Trophoblast cell (in vitro differentiated cells and primary cell): Measurements from ENCODE around the gene ZNF277.

Experiments used
- DNase-seq, 2 donors: peaks; one replicate each; pipeline ENCODE4 v3.0.0-alpha.2; 2016
- H2AFZ ChIP-seq: 2 replicates; pipeline ENCODE4 v1.6.1; 2013; ENCODE audit warnings: low read length, moderate library complexity, mild to moderate bottlenecking; ENCODE audit not compliant: insufficient read depth, poor library complexity
- H2AK5ac ChIP-seq: 2 replicates; pipeline ENCODE4 v1.6.1; 2013; ENCODE audit warnings: mild to moderate bottlenecking, low read length
- H2BK120ac ChIP-seq: 2 replicates; pipeline ENCODE4 v1.6.1; 2013; ENCODE audit warnings: low read length, mild to moderate bottlenecking, moderate library complexity; ENCODE audit not compliant: insufficient read depth, poor library complexity
- H2BK12ac ChIP-seq: 2 replicates; pipeline ENCODE4 v1.6.1; 2013; ENCODE audit warnings: mild to moderate bottlenecking, low read length, moderate library complexity
- H2BK5ac ChIP-seq: 2 replicates; pipeline ENCODE4 v1.6.1; 2013; ENCODE audit warnings: low read length, low read depth, moderate library complexity, mild to moderate bottlenecking; ENCODE audit not compliant: poor library complexity
- H3K14ac ChIP-seq: 2 replicates; pipeline ENCODE4 v1.6.1; 2013; ENCODE audit warnings: mild to moderate bottlenecking, low read length
- H3K18ac ChIP-seq: 2 replicates; pipeline ENCODE4 v1.6.1; 2013; ENCODE audit warnings: mild to moderate bottlenecking, low read length
- H3K23ac ChIP-seq: 2 replicates; pipeline ENCODE4 v1.6.1; 2013; ENCODE audit warnings: low read length
- H3K27ac ChIP-seq: 2 replicates; pipeline ENCODE4 v1.5.1; 2013; ENCODE audit warnings: low read depth, mild to moderate bottlenecking, inconsistent platforms, low read length, moderate library complexity
- H3K27me3 ChIP-seq: 2 replicates; pipeline ENCODE4 v1.6.1; 2013; ENCODE audit warnings: inconsistent platforms, mild to moderate bottlenecking, low read length, moderate library complexity; ENCODE audit not compliant: insufficient read depth
- H3K36me3 ChIP-seq, 2 experiments: 1 replicate in 1 of 2; 2 replicates in 1 of 2; pipeline ENCODE4 v1.6.1; 2013; ENCODE audit warnings: low read length in 2 of 2, mild to moderate bottlenecking in 2 of 2, moderate library complexity in 1 of 2; ENCODE audit not compliant: insufficient read depth in 2 of 2, control insufficient read depth in 1 of 2
- H3K4ac ChIP-seq: 2 replicates; pipeline ENCODE4 v1.6.1; 2013; ENCODE audit warnings: low read depth, mild to moderate bottlenecking, low read length, moderate library complexity
- H3K4me1 ChIP-seq, 2 experiments: 1 replicate in 1 of 2; 2 replicates in 1 of 2; pipeline ENCODE4 v1.6.1; 2013; ENCODE audit warnings: low read length in 2 of 2, mild to moderate bottlenecking in 2 of 2, moderate library complexity in 1 of 2; ENCODE audit not compliant: insufficient read depth in 2 of 2, control insufficient read depth in 1 of 2
- H3K4me2 ChIP-seq: 2 replicates; pipeline ENCODE4 v1.6.1; 2013; ENCODE audit warnings: inconsistent platforms, mild to moderate bottlenecking, low read length, moderate library complexity
- H3K4me3 ChIP-seq: 2 replicates; pipeline ENCODE4 v1.5.1; 2013; ENCODE audit warnings: mild to moderate bottlenecking, low read depth, low read length, inconsistent platforms
- H3K79me1 ChIP-seq: one replicate; pipeline ENCODE4 v1.6.1; 2013; ENCODE audit warnings: low read length
- H3K79me2 ChIP-seq: 2 replicates; pipeline ENCODE4 v1.6.1; 2013; ENCODE audit warnings: low read length, mild to moderate bottlenecking; ENCODE audit not compliant: control insufficient read depth, insufficient read depth, poor library complexity
- H3K9ac ChIP-seq: 2 replicates; pipeline ENCODE4 v1.6.1; 2013; ENCODE audit warnings: mild to moderate bottlenecking, low read length
- H3K9me3 ChIP-seq: 2 replicates; pipeline ENCODE4 v1.6.1; 2013; ENCODE audit warnings: low read depth, mild to moderate bottlenecking, control low read depth, inconsistent platforms, low read length; ENCODE audit not compliant: insufficient read depth
- H4K12ac ChIP-seq: 2 replicates; pipeline ENCODE4 v1.6.1; 2013; ENCODE audit warnings: low read depth, mild to moderate bottlenecking, low read length, moderate library complexity
- H4K8ac ChIP-seq: 2 replicates; pipeline ENCODE4 v1.6.1; 2013; ENCODE audit warnings: low read depth, mild to moderate bottlenecking, low read length, moderate library complexity
- H4K91ac ChIP-seq: one replicate; pipeline ENCODE4 v1.6.1; 2013; ENCODE audit warnings: low read depth, mild to moderate bottlenecking, low read length, moderate library complexity
- WGBS: extraction: QIAGEN DNeasy Blood & Tissue Kit; methylation state at CpG from one replicate; pipeline ENCODE4 v1.1.7; 2013; ENCODE audit warnings: missing lambda C conversion rate; ENCODE audit not compliant: insufficient read length, insufficient coverage; ENCODE audit errors: extremely low coverage; 5-methylcytosine and 5-hydroxymethylcytosine counted together

Gene ZNF277

DNA sequence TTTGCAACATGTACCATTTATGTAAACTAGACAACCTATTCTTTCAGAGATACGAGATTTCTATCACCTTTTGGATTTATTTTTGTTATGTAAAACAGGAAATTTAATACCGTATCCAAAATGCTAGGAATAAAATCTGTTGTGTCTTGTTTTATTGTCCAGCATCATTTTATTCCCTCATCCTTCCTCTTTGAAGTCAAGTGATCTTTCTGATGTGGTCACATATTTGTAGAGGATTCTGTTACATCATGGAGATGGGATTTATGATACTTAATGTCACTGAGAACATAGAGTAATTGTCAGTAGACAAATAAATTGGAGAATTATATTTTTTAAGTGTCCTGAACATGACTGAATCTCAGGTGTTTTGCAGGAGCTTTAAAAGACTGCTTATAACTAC, 64.7 kb downstream of the ZNF277 start:
- no peaks in the 10 kb centered on the region for H3K27me3 ChIP-seq
- peaks cover 0 to 5% of the 10 kb centered on the region in 2 experiments for H3K4me1 ChIP-seq
- H3K79me1 ChIP-seq = no peaks in the 10 kb centered on the region
- no peak overlapping the region for H2AK5ac ChIP-seq
- H2BK12ac ChIP-seq = no peak overlapping the region
- H3K4me2 ChIP-seq = no peak overlapping the region
- H4K8ac ChIP-seq = no peak overlapping the region
- H3K36me3 ChIP-seq = peaks cover 0 to 2% of the 10 kb centered on the region in 2 experiments
- H3K9ac ChIP-seq = no peak overlapping the region
- no peak overlapping the region for H3K4me3 ChIP-seq
- no peak overlapping the region for H3K14ac ChIP-seq
- no CpG with 5 or more reads among the region's 2 CpGs for WGBS
- H2BK5ac ChIP-seq = no peak overlapping the region
- H4K12ac ChIP-seq = no peak overlapping the region
- H4K91ac ChIP-seq = no peak overlapping the region
- H3K79me2 ChIP-seq = no peaks in the 10 kb centered on the region
- no peak overlapping the region for H3K27ac ChIP-seq
- no peak overlapping the region for H2AFZ ChIP-seq
- no peak overlapping the region for H3K4ac ChIP-seq
- no peak for DNase-seq
- no peak overlapping the region for H3K18ac ChIP-seq
- H3K23ac ChIP-seq = no peak overlapping the region
- no peak overlapping the region for H2BK120ac ChIP-seq
- no peaks in the 10 kb centered on the region for H3K9me3 ChIP-seq

DNA sequence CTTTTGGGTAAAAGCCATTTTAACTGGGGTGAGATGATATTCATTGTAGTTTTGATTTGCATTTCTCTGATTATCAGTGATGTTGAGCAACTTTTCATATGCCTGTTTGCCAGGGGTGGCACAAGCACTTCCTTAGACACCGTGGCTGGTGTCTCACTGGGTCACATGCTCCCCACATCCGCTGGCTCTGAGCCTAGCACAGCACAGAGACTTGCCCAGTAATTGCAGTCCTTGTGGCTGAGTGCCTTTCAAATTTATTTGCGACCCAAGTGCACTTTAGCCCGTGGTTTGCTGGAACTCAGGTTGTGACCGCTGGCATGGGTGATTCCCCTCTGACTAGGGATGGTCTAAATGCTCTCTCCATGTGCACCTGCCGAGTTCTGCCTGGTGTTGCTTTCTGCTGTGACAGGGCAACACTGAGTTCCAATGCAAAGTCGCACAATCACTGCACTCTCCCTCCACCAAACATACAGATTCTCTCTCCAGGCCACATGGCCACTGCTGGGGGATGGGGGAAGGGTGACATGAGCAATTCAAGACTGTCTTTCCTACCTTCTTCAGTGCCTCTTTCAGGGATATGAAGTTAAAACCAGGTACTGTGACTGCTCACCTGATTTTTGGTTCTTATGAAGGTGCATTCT, 66.5 kb downstream of the ZNF277 start:
- Histone ChIP-seq H3K36me3 (peaks cover 0 to 2% of the 10 kb centered on the region in 2 experiments), H3K18ac (no peak overlapping the region), H4K12ac (no peak overlapping the region), H3K4ac (no peak overlapping the region), H3K4me2 (no peak overlapping the region), H3K79me2 (no peaks in the 10 kb centered on the region), H4K91ac (no peak overlapping the region), H2AFZ (no peak overlapping the region), H2BK12ac (no peak overlapping the region), H2BK120ac (no peak overlapping the region), H3K27ac (no peak overlapping the region), H2AK5ac (no peak overlapping the region), H3K23ac (no peak overlapping the region), H3K4me1 (peaks cover 0 to 4% of the 10 kb centered on the region in 2 experiments), H3K9me3 (no peaks in the 10 kb centered on the region), H3K4me3 (peak overlapping the region; percentile 50), H4K8ac (no peak overlapping the region), H2BK5ac (no peak overlapping the region), H3K79me1 (no peaks in the 10 kb centered on the region), H3K14ac (no peak overlapping the region), H3K27me3 (no peaks in the 10 kb centered on the region), H3K9ac (no peak overlapping the region)
- WGBS = no CpG with 5 or more reads among the region's 7 CpGs
- no peak for DNase-seq

DNA sequence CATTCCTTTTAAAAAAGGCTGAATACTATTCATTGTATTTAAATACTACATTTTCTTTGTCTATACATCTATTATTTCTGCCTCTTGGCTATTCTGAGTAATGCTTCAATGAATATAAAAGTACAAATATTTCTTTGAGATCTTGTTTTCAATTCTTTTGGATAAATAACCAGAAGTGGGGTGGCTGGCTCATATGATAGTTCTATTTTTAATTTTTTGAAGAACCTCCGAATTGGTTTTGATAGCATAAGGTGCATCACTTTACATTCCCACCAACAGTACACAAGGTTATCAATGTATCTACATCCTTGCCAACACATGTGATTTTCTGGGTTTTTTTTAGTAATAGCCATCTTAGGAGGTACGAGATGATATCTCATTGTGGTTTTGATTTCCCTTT, 72.5 kb downstream of the ZNF277 start:
- Histone ChIP-seq H3K23ac (no peak overlapping the region), H2BK5ac (no peak overlapping the region), H3K4me2 (no peak overlapping the region), H3K27ac (no peak overlapping the region), H3K79me1 (no peaks in the 10 kb centered on the region), H3K9me3 (no peaks in the 10 kb centered on the region), H3K4me3 (no peak overlapping the region), H3K79me2 (no peaks in the 10 kb centered on the region), H2BK120ac (no peak overlapping the region), H2AK5ac (no peak overlapping the region), H3K9ac (no peak overlapping the region), H2AFZ (no peak overlapping the region), H3K27me3 (no peaks in the 10 kb centered on the region), H4K12ac (no peak overlapping the region), H3K18ac (no peak overlapping the region), H3K36me3 (peaks cover 0 to 2% of the 10 kb centered on the region in 2 experiments), H4K8ac (no peak overlapping the region), H3K4ac (no peak overlapping the region), H3K4me1 (no peaks in the 10 kb centered on the region), H4K91ac (no peak overlapping the region), H2BK12ac (no peak overlapping the region), H3K14ac (no peak overlapping the region)
- no peak for DNase-seq
- WGBS = no CpG with 5 or more reads among the region's 2 CpGs

DNA sequence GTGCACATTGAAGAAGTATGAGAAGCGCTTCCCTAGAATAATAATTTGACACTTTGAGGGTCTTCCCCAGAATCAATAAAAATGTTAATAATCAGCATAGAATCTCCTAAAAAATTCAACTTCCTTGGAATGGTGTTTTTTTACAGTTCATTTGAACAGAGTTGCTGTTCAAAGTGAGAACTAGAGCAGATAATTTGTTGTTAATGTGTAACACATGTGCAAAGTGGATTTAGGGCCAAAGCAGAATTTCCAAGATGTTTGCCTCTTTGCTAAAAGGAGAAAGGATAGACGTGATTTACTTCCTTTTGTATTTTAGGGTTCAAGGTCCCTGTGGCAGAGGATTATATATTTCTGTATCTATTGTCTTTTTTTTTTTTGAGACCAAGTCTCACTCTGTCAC, 73.8 kb downstream of the ZNF277 start:
- Histone ChIP-seq H2AK5ac (no peak overlapping the region), H4K12ac (no peak overlapping the region), H3K23ac (no peak overlapping the region), H3K79me2 (no peaks in the 10 kb centered on the region), H2BK5ac (no peak overlapping the region), H3K27me3 (no peaks in the 10 kb centered on the region), H3K9ac (no peak overlapping the region), H3K4me2 (no peak overlapping the region), H2BK12ac (no peak overlapping the region), H3K14ac (no peak overlapping the region), H3K79me1 (no peaks in the 10 kb centered on the region), H2AFZ (no peak overlapping the region), H4K91ac (no peak overlapping the region), H3K4me3 (no peak overlapping the region), H3K18ac (no peak overlapping the region), H4K8ac (no peak overlapping the region), H3K9me3 (no peaks in the 10 kb centered on the region), H2BK120ac (no peak overlapping the region), H3K4me1 (no peaks in the 10 kb centered on the region), H3K36me3 (no peaks in the 10 kb centered on the region), H3K27ac (no peak overlapping the region), H3K4ac (no peak overlapping the region)
- WGBS = no CpG with 5 or more reads among the region's 2 CpGs
- DNase-seq = no peak
